Measurements from ENCODE around the gene ADAMTS6.
A peak's percentile ranks its signal among the peaks of the same experiment; 100 is the strongest.
"Not testable (repeated sequence)": the region's sequence is repeated elsewhere in the genome, so short reads cannot be mapped to it uniquely, and the experiment has no call there.

The ADAMTS6 gene, protein sequence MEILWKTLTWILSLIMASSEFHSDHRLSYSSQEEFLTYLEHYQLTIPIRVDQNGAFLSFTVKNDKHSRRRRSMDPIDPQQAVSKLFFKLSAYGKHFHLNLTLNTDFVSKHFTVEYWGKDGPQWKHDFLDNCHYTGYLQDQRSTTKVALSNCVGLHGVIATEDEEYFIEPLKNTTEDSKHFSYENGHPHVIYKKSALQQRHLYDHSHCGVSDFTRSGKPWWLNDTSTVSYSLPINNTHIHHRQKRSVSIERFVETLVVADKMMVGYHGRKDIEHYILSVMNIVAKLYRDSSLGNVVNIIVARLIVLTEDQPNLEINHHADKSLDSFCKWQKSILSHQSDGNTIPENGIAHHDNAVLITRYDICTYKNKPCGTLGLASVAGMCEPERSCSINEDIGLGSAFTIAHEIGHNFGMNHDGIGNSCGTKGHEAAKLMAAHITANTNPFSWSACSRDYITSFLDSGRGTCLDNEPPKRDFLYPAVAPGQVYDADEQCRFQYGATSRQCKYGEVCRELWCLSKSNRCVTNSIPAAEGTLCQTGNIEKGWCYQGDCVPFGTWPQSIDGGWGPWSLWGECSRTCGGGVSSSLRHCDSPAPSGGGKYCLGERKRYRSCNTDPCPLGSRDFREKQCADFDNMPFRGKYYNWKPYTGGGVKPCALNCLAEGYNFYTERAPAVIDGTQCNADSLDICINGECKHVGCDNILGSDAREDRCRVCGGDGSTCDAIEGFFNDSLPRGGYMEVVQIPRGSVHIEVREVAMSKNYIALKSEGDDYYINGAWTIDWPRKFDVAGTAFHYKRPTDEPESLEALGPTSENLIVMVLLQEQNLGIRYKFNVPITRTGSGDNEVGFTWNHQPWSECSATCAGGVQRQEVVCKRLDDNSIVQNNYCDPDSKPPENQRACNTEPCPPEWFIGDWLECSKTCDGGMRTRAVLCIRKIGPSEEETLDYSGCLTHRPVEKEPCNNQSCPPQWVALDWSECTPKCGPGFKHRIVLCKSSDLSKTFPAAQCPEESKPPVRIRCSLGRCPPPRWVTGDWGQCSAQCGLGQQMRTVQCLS (N-terminal part only)

DNA sequence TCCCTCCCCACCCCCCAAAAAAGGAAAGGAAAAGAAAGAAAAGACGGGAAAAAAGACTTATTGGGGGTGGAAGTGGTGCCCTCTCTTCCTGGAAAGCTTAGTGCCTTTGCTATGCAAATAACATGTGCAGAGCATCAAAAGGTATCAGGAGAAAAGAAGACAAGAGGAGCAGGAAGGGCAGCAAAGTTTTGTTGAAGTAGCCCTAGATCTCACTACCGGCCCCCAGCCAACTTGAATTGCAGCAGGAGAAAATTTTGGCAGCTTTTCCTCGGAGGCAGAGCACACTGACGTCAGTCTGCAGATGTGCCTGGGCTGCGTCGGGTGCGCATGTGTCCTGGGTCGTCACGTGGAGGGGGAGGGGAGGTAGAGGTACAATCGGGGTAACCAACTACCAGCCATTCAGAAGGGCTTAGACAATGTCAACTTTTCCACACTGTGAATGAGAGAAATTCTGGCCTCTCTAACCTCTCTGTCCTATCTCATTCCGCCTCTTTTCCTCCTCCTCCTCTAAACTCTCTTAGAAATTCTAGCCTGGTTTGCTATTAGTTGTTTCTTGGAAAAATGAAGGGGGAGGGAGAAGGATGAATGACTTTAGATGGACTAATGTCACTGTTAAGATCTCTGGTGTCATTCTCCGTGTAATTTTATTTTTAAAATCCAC, at the start of gene ADAMTS6:
TSS of gene ADAMTS6 (minus strand) at position 286 of the 661 bp plus-strand sequence. CDS start 8,247 bp downstream, outside the sequence.
- DNase-seq, result peak; percentile 20

DNA sequence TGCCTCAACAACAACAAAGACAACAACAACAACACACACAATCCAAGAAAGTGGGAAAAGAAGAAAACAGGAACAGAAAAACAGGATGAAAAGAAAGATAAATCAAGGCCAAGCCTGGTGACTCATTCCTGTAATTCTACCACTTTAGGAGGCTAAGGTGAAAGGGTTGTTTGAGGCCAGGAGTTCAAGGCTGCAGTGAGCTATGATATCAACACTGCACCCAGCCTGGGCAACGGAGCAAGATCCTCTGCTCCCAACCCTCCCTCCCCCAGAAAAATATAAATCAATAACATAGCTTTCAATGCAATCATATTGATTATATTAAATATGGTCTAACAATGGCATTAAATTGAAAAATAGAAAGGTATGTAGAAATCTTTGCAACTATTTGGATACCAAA, 49.2 kb upstream of the ADAMTS6 start:
- DNase-seq, result no peak

DNA sequence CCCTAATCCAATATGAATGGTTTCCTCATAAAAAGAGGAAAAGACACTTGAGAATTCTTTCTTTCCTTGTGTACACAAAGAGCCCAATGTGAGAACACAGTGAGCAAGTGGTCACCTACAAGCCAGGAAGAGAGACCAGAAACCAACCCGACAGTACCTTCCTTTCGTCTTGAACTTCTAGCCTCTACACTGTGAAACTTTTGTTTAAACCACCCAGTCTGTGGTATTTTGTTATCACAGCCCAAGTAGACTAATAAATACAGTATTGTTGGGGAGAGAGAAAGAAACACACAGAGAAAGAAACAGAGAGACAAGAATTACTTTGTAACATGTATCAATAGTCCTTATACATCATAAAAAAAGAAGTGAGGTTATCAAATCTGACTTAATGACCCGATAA, 44.0 kb upstream of the ADAMTS6 start:
- no peak for DNase-seq

DNA sequence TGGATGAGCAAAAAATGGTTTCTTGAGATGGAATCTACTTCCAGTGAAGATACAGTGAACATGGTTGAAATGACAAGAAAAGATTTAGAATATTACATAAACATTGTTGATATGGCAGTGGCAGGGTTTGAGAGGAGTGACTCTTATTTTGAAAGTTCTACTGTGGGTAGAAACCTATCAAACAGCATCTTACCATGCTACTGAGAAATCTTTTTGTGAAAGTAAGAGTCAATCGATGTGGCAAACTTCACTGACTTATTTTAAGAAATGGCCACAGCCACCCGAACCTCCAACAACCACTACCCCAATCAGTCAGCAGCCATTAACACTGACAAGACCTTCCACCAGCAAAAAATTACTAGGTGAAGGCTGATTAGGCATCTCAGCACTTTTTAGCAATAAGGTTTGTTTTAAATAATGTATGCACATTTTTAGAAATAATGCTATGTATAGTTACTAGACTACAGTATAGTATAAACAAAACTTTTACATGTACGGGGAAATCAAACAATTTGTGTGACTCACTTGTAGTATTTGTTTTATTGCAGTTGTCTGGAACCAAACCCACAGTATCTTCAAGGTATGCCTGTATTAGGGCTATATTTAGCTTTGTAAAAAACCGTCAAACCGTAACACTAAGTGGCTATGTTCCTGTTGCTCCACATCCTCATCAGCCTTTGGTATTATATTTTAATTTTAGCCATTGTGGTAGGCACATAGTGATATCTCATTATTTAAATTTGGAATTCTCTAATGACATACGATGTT, 30.6 kb upstream of the ADAMTS6 start:
- no peak for DNase-seq

DNA sequence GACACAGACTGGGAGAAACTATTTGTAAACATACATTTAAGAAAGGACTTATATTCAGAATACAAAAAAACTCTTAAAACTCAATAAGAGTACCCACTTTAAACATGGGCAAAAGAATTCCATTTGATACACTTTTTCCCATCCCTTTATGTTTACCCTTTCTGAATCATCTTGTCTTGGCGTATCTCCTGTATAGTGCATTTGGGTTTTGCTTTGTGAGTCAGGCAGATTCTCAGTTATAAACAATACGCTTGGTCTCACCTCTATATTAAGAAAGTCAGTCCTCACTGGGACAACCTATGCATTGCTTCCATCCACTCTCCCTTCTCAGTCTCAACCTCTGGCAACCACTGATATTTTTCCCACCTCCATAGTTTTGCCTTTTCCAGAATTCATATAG, 27.3 kb upstream of the ADAMTS6 start:
- no peak for DNase-seq

DNA sequence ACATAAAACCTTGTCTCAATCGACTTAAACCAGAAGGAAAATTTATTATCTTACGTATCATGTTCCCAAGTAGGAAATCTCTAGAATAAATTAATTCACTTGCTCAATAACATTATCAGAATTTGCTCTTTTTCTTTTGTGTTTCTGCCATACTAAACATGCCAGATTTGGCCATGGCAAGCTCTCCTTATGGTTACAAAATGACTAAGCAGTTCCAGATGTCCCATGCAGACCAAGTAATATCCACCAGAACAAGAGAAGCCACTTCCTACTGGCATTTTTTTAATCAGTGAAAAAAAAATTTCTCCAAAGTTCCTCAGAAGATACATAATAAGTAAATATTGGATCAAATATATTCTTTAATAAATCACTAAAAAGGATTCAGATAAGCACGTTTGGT, 25.2 kb upstream of the ADAMTS6 start:
- DNase-seq, result no peak

DNA sequence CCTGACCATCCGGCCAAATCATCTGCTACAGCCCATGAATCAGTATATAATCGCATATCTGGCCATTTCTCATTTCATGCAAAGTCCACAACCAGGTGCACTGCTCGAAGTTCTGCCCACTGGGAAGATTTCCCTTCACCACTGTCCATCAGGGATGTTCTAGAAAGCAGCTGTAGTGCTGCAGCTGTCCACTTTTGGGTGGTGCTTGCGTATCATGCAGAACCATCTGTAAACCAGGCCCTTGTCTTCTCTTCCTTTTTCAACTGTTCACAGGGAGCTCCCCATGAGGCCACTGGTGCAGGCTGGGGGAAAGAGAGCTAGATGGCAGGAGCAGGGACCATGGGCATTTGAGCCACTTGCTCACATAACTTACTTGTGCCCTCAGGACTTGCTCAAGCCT, 7.4 kb upstream of the ADAMTS6 start:
- DNase-seq, result no peak

DNA sequence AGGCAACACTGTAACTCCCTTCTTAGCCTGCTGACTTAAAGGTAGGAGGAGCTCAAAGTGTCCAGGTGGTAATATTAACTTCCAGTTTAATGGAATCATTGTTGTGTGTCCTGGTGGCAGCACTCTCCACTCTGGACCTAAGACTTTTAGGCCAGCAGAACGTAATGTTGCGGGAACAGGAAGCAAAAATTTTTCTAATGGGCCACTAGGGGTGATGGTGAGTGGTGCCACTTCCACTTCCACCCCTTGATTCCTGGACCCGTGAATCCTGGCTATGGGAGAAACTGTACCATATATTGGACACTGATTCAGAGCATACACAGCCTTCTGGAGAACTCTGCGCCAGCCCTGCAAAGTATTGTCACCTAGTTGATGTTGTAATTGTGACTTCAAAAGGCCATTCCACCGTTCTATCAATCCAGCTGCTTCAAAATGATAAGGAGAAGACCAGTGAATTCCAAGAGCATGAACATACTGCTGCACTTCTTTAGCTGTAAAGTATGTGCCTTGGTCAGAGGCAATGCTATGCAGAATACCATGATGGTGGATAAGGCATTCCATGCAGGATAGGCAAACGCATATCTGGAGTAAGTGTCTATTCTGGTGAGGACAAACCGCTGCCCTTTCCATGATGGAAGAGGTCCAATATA, 6.4 kb upstream of the ADAMTS6 start:
- DNase-seq, result not testable (repeated sequence)

DNA sequence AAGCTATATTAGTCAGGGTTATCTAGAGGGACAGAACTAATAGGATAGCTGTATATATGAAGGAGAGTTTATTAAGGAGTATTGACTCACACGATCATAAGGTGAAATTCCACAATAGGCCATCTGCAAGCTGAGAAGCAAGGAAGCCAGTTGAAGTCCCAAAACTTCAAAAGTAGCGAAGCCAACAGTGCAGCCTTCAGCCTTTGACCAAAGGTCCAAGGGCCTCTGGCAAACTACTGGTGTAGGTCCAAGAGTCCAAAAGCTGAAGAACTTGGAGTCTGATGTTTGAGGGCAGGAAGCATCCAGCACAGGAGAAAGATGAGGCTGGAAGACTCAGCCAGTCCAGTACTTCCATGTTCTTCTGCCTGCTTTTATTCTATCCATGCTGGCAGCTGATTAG, 5.1 kb upstream of the ADAMTS6 start:
- not testable (repeated sequence) for DNase-seq

DNA sequence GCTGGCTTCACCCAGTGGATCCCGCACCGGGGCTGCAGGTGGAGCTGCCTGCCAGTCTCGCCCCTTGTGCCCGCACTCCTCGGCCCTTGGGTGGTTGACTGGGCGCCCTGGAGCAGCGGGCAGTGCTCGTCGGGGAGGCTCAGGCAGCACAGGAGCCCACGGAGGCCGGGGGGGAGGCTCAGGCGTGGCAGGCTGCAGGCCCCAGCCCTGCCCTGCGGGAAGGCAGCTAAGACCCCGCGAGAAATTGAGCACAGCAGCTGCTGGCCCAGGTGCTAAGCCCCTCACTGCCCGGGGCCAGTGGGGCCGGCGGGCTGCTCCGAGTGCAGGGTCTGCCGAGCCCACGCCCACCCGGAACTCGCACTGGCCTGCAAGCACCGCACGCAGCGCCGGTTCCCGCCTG, 3.7 kb upstream of the ADAMTS6 start:
- no peak for DNase-seq

DNA sequence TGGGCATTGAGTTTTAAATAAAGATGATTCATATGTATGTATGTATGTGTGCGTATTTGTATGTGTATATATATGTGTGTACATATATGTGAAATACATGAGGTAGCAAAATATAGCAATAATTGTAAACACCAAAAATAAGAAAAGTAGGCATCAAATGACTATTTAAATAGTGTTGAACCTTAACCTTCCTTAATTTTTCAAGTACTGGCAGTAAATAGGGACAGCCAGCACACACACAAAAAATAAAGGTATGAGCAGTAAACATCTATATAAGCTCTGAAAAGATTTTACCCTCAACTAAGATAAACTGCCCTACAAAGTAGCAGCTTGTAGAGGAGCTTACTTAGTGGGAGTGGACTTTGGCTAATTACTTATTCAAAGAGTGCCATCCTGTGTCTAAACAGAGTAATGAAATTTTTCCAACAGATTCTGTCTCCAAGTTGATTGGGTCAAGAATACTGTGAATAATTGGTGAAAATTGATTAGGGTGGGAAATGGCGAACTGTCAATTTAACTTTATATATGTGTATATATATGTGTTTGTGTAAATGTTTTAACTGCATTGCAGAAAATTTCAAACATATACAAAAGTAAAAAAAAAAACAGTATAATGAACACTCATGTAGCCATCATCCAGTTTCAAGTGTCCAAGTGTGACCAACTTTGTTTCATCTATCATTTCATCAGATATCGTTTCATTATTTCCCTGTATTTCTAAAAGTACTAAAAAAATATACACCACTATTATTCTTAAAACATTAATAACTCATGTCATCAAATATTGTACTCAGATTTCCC, 2.0 kb upstream of the ADAMTS6 start:
- DNase-seq, result peak; percentile 45

DNA sequence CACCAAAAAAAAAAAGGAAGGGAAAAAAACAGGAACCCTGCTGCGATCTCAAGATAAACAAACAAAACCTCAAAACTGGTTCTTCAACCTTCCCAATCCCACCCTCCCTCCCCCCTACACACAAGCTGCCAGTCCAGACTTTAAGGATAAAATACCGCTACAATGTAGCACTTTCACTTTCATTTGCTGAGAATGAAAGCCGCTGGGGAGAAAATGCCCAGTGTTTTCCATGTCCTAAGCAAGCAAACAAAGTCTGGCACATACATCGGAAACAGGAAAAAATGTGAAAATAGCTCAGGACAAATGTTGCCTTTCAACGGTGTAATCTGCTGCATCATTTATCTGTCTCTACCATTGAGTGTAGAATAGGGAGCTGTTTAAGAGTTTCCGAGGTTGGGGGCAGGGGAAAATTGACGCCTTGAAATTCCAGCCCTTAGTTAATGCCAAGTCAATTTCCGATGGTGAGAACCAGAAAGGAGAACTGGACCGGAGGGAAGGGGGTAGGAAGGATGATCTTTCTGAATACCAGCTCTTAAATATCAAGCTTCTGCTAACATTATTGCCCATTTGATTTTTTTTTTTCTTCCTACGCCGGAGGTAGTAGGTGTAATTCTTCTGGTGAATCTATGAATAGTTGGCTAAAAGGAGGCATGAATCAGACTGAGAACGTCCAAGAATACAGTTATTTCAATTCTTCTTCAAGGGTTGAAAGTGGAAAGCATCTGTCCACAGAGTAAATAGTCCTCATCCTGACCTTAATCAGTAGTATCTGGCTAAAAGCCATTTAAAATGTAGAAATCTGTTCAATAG, 1.2 kb upstream of the ADAMTS6 start:
- DNase-seq, result peak; percentile 43

DNA sequence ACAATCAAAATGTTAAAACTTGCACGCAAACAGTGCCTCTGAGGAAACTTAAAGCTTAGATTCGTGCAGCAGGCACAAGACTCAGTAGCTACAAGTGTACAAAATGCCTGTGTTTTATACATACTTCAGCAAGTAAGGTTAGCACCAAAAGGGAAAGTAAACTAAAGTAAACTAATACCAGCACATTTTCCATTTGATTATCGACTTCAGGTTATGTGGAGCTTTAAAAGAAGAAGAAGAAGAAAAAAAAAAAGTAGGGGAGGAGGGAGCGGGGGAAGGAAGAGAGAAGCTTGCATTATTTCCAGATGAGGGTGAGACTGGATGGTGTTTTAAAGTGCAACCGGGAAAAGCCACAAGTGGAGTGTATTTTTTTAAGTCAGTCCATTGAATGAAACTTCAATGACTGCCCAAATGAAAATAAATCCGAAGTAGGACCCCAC, 596 bp upstream of the ADAMTS6 start:
- no peak for DNase-seq

DNA sequence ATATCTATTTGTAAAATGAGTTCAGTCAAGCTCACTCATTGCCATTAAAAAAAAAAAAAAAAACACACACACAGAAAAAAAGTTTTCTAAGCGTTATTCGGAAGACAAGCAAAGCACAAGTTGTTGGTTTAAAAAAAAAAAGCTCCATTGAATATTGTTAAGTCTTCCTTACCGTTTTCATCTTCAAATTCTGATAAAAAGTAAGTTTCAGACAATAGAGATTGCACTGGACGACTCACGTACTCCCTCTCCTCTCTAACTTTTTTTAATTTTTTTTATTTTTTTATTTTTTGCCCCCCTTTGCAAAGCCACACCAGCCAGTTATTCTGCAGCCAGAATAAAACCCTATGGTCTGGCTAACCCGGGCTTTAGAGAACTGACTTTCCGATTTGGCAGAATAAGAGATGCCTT, 544 bp downstream of the ADAMTS6 start:
- no peak for DNase-seq

DNA sequence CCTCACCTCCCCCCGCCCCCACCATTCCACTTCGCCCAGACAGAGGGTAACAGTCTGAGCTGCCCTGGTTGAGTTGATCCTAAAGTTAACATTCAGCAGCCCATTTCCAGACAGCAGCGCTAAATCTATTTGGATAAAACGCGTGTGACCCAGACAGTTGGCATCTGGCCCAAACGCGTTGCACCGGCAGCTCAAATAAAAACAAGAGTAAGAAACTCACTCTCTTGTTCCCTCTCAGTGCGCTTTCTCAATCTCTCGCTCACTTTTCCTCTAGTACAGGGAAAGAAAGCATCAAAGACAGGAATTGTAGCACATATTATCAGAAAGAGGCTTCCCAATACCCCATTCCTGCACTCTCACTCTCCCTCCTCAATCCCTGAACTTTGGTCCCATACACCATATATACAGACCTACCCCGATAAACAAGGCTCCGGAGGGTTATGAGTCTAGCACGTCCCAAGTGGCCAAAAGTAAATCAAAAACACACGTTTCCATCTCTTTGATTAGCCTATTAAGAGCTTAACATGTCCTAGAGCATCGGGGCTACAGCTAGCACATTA, 1.3 kb downstream of the ADAMTS6 start:
- peak; percentile 16 for DNase-seq

DNA sequence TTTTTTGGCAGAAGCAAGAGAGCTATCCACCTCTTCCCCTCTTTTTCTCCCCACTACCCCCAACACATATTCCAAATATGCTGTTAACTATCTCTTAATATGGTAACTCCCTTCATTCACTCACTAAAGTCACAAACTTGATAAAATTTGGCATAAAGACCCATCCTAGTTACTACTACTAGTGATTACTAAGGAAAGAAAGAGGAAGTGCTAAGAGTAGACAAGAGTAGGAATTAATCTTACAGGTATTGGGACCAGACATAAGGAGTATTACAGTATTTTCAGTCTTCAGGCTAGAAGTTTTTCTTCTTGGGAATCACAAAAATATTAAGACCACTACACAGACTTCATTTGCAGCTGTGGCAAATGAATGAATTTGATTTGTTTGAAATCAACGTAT, 2.2 kb downstream of the ADAMTS6 start:
- no peak for DNase-seq

DNA sequence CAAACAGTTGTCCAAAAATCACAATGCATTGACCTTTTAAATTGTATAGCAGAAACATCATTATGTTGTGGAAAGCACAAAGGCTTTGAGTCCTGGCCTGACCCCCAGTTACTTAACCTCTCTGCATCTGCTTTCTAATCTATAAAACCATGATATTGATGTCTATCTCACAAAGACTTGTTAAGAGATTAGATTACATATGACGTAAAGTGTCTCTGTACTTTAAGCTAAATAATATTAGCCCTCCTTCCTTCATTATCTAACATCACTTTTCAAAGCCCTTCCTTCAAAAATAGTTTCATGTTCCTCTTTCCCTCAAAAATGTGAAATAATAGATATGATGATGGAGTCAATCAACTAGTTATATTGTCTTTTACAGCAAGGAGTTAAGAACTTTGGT, 3.4 kb downstream of the ADAMTS6 start:
- no peak for DNase-seq

DNA sequence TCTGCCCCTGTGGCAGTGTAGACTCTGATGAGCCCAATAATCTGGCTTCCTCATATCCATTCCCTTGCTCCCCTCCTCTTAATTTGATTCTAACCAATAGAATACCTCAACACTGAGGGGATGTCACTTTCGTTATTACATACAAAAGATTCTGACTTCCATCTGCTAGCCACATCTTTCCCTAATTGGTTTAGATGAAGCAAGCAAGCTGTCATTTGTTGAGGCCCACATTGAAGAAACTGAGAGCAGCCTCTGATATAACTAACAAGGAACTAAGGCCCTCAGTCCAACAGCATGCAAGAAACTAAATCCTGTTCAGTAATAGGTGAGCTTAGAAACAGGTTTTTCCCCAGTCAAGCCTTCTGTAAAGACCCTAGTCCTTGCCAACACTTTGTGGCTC, 5.8 kb downstream of the ADAMTS6 start:
- no peak for DNase-seq

DNA sequence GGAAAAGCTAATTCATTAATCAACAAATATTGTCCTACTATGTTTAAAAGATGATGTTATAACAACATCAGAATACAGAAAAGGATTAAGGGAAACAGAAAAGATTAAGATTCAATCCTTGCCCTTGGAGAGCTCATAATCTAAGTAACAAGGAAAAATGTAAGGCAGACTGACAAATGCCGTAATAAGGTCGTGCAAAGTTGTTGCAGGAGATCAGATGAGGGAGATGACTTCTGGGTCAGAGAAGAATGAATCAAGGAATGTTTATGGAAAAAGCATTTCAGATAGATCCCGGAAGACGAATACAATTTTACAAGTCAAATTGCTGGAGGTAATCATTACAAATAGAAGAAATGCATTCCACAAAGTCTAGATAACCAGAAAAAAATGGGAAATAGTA, 6.4 kb downstream of the ADAMTS6 start:
- no peak for DNase-seq
